Measurements from ENCODE around the gene DUS1L.

Gene DUS1L

DNA sequence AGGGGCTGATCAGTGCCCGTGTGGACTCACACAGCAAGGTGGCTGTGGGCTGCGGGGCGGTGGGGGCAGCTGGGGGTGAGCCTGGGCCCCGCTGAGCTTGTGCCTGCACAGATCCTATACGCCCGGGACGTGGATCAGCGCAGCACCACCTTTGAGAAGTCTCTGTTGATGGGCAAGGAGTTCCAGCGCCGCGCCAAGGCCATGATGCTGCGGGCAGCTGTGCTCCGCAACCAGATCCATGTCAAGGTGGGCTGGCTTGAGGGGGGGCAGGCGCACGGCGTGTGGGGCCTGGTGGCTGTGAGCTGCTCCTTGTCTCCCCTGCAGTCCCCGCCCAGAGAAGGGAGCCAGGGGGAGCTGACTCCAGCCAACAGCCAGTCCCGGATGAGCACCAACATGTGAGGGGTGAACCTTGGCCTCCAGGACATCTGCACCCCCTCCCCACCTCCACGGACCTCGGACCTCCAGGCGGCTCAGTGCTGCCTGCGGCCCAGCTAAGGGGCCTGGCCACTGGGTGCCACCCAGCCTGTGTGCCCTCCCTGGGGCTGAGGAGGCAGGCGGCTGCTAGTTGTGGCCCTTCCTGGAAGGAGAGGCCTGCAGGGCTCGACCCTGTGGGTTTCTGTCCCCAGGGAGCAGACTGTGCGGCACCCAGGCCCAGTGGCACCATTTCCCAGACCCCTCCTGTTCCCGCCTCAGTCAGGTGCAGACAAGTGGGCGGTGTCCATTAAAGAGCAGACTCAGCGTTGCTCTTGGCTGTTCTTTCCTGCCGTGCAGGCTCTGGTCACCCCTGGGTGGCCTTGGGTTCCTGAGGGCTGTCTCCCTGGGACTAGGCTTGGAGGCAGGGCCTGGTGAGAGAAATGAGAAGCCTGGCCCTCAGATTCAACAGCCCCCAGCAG is 8.6 kb downstream of the DUS1L start:
- no peak for DNase-seq (ENCODE audit: low read depth in 1 of 2, low spot score in 1 of 2)

DNA sequence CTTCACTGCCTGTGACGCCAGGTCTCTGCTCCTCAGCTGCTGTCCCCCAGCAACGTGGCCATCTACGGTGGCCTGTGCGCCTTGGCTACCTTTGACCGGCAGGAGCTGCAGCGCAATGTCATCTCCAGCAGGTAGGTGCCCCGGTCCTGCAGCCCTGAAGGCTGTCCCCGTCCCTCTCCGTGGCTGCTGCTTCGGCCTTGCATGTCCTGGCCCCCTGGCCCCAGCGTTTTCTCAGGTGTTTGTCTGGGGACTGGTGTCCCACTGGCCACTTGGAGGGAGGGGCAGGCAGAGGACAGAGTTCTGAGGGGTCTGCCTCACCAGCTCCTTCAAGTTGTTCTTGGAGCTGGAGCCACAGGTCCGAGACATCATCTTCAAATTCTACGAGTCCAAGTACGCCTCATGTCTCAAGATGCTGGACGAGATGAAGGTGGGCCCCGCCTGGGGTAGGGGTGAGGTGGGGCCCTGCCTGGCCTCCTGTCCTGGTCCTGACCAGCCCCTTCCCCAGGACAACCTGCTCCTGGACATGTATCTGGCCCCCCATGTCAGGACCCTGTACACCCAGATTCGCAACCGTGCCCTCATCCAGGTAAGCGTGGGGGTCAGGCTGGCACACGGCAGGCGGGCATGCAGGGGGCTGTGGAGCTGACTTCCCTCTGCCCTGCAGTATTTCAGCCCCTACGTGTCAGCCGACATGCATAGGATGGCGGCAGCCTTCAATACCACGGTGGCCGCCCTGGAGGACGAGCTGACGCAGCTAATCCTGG is 9.5 kb downstream of the DUS1L start:
- no peak for DNase-seq (ENCODE audit: low read depth in 1 of 2, low spot score in 1 of 2)

DNA sequence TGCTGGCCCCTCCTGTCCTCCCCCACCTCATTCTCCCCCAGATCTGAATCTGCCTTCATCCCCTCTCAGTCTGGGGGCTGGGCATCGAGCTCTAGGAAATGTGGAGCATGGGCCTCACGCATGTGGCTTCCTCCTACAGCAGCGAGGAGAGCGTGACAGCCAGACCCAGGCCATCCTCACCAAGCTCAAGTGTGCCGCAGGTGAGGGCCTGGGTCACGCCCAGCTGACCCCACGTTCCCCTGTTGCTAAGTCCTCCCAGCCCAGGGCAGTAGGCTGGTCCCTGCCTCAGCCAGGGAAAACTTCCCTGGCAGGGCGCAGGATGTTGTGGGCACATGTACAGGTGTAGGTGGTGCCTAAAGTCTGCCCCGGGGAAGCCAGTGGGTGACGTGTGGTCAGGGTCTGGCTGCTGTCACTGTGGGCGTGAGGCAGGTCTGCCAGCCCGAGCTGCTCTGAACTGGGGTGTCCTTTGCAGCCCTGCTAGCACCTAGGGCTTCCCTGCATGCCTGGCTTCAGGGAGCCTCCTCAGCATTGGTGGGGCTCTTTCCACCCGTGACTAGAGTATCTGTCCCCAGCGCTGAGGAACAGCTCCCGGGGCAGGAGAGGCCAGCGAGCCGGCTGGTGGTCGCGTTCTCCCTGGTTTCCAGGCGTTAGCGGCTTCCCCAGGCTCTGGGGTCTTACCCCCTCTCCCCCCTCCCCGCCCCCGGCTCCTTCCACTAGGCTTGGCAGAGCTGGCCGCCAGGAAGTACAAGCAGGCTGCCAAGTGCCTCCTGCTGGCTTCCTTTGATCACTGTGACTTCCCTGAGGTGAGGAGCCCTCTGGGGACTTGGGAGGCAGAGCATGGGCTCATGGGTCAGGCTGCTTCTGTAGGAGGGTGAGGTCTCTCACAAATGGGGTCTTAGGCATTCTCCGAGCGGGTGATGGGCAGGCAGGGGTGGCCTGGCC is 10.3 kb downstream of the DUS1L start:
- DNase-seq (ENCODE audit: low read depth in 1 of 2, low spot score in 1 of 2) = no peak

DNA sequence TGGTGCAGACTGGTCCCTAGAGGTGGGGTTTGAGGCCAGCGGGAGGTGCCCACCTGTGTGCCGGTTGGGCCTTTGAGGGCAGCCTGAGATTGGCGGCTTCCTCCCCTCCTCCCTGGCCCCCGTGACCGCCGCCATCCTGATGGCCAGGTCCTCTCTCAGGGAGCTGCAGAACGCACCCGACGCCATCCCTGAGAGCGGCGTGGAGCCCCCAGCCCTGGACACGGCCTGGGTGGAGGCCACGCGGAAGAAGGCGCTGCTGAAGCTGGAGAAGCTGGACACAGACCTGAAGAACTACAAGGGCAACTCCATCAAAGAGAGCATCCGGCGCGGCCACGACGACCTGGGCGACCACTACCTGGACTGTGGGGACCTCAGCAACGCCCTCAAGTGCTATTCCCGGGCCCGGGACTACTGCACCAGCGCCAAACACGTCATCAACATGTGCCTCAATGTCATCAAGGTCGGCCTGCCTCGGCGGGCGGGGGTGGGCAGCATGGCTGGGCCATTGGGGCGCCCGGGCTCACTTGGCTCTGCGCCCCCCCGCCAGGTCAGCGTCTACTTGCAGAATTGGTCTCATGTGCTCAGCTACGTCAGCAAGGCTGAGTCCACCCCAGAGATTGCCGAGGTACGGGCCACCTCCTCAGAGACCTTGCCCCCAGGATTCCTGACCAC is 11.1 kb downstream of the DUS1L start:
- DNase-seq (ENCODE audit: low read depth in 1 of 2, low spot score in 1 of 2) = no peak

DNA sequence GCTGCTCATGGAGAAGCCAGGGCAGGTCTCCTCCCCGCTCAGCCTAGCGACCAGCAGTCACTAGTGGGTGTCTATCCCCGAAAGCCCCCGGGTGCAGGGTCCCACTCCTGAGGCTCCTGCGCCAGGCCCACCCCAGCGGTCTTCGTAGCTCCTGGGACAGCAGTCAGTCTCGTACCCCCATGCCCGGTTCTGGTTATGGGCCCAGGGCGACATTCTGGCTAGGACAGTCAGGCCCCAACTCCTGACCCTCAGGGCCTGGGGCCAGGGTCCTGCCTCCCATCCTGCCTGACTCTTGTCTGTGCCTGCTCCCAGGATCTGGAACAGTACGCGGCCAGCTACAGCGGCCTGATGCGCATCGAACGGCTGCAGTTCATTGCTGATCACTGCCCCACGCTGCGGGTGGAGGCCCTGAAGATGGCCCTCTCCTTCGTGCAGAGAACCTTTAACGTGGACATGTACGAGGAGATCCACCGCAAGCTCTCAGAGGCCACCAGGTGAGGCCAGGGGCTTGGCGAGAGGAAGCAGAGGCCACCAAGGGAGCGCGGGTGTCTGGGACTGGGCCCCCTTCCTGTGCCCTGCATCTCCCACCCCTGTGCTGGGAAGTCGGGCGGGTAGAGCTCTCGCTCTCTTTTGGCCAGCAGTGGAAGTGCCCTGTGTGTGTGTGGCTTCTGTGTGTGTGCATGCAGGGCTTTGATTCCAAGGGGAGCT is 11.9 kb downstream of the DUS1L start:
- no peak for DNase-seq (ENCODE audit: low read depth in 1 of 2, low spot score in 1 of 2)

DNA sequence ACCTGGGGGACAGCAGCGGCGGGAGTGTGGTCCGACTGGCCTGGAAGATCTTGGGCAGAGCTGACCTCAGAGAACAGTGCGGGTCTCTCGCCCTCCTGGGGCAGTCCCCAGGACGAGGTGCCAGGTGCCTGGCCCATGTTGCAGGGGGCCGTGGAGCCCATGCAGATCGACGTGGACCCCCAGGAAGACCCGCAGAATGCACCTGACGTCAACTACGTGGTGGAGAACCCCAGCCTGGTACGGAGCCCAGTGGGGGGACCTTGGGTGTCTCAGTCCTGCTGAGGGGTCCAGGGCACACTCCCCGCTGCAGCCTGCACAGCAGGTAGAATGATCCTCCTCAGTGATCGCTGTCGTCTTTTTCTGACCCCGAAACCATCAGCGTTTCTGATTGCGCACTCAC is 12.5 kb downstream of the DUS1L start:
- DNase-seq (ENCODE audit: low read depth in 1 of 2, low spot score in 1 of 2) = no peak

DNA sequence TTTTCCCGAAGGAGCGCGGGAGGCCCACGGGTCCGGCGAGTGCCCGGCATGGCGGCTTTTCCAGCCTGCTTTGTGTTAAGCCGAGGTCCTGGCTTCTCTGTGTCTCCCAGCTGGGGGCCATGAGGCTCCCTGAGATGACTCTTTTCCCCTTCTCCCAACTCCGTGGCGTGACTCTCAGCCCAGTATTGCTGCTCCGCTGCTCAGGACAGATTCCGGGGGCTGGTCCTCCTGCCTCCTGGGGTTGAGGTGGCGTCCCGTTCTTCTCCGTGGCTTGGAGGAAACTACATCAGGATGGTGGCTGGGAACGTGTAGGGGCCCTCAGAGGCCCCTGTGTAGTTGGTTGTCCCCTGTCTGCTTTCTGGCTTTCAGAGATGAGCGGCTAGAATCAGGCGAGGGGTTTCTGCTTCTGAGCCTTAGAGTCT is 13.0 kb downstream of the DUS1L start:
- DNase-seq (ENCODE audit: low read depth in 1 of 2, low spot score in 1 of 2) = no peak

DNA sequence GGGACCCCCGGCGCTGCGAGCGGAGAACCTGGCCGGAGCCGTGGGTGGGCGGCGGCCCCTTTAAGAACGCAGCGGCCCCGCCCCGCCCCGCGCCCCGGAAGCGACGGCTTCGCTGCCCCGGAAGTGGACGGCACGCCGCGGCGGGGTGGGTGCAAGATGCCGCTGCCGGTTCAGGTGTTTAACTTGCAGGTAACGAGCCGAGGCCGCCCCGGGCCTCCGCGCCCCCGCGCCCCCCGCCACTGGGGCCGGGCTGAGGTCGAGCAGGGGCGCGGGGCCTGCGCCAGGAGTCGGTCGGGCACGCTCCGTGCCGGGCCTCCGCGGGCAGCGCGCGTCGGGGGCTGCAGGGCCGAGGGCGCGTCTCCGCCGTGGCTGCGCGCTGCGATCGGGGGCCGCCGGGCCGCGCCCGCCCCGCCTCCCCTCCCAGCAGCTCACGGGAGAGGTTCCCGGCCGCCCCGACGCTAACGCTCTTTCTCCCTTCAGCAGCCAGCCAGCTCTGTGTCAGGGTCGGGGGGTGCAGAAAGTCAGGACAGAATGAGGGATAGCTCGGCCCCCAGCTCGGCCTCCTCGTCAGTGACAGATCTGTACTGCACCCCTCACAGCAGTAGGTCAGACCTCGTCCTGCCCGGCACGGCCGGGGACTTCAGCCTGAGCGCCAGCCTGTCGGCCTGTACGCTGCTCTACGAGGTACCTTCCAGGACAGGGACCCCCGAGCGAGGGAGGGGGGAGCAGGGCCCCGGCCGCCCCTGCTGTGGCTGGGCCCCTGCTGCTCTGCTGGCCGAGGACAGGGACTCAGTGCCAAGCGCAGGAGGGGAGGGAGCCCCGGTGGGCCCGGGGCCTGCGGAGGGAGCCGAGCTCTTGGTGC is 13.6 kb downstream of the DUS1L start, which contains the start of the genes GPS1 and RFNG:
Gene GPS1 (plus strand): TSS at position 123 of the 862 bp plus-strand sequence. CDS start 34 bp downstream, at position 157.
Gene RFNG (minus strand): TSS at position 36 of the 862 bp plus-strand sequence. CDS start 45 bp downstream, outside the sequence.
- peak; percentile 70 to 80 for DNase-seq (ENCODE audit: low read depth in 1 of 2, low spot score in 1 of 2)

DNA sequence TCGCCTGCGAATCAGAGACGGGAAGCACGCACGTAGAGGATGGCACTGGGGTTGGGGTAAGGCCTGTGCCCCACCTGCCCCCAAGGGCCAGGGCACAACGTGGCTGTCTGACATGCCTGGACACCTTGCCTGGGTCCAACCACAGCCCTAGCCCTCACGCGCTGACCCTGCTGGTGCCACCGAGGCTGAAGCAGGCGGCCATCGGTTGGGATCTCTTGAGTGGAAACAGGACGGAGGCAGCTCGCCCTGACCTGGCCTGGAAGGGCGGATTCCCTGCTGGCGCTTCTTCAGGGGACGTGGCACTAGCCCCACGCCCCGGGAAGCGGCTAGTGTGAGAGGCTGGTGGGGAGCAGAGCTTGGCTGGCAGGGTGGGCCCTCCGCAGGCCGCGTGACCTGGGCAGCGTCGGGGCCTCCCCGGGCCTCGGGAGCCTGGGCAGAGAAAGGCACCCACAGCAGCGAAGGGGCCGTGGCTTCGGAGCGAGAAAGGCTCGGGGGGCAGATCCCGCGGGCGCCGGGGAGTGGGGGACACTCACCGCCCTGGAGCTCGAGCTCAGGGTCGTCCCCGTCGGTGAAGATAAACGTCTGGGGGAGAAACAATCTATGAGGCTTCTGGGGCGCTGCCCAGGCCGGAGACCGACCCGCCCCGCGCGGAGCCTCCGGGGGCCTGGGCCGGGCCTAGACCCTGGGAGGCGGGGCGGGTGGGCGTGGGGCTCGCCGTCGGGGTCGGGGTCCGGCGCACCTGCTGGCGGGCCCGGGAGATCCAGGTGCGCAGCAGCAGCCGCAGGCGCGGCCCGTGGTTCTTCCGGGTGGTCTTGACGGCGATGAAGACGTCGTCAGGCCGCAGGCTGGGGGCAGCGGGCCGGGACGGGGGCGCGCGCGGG is 14.6 kb downstream of the DUS1L start:
- no peak for DNase-seq (ENCODE audit: low read depth in 1 of 2, low spot score in 1 of 2)

DNA sequence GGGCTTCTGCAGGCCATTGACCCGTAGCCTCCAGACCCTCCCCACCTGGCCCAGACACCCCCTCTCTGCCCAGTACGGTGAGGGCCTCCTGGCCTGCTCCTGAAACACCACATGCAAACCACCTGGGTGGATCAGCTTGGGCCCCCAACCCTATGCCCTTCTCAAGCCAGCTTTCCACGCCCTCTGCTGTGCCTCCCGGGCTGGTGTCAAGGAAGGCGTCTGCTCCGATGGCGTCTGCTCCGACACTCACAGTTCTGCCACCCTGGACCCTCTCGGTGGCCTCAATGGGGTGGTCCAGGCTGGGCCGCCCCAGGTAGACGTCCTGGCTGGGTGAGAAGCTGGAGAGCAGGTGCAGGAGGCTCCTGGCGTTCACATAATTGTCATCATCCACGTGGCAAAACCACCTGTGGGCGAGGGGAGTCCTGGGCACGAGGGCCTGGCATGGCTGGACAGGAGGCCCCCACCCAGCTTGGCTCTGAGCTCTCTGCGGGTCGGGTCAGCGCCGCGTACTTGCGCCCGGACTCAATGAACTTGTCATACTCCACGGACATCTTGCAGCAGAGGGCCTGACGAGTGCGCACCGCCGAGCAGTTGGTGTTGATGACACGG is 15.3 kb downstream of the DUS1L start:
- DNase-seq (ENCODE audit: low read depth in 1 of 2, low spot score in 1 of 2) = no peak

DNA sequence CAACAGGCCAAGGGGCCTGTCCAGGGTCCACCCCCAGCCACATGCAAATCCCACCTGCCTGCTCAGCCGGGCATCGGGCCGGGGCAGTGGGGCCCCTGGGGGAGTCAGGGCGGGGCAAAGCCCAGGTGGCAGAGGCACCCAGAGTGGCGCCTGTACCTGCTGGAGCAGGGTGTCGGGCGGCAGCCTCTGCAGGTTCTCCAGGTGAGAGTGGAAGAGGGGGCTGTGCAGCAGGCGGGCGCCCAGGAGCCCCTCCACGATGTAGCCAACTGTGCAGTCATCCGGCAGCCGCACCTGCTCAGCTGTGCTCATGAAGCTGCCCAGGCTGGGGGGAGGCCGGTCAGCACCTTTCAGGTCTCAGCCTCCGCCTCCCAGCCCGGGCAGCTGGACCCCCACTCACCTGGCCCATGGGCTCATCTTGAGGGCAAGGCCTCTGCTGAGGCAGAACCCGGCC is 16.1 kb downstream of the DUS1L start:
- no peak for DNase-seq (ENCODE audit: low read depth in 1 of 2, low spot score in 1 of 2)

DNA sequence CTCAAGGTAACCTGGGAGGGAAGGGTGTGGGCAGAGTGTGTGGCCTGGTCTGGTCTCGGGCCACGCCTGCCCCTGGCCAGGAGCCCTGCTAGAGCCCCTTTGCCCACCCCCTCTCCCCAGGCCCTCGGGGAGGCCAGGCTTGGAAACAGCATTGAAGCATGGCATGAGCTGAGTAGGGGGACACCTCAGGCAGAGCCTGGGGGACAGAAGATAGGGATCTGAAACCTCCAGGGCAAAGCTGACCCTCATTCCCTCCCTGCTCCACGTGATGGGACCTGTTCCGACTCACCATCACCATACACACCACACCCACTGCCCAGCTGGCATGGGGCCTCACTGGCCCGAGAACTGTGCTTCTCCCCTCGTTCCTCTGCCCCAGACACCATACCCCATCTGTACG is 16.5 kb downstream of the DUS1L start:
- no peak for DNase-seq (ENCODE audit: low read depth in 1 of 2, low spot score in 1 of 2)

DNA sequence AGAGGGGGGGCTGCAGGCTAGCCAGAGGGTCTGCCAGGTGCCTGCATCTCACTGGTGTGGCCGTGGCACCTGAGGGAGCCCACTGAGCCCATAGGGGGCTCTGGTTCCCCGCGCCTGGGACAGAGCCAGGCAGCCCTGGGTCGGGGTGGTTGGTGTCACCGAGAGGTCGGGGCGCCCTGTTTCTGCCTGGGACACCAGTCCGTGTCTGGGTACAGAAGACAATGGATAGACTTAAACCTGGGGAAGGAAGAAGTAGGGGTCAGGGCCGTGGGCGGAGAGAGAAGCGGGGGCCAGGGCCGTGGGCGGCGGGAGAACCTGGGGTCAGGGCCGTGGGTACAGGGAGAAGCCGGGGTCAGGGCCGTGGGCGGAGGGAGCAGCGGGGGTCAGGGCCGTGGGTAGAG is 17.0 kb downstream of the DUS1L start:
- no peak for DNase-seq (ENCODE audit: low read depth in 1 of 2, low spot score in 1 of 2)

DNA sequence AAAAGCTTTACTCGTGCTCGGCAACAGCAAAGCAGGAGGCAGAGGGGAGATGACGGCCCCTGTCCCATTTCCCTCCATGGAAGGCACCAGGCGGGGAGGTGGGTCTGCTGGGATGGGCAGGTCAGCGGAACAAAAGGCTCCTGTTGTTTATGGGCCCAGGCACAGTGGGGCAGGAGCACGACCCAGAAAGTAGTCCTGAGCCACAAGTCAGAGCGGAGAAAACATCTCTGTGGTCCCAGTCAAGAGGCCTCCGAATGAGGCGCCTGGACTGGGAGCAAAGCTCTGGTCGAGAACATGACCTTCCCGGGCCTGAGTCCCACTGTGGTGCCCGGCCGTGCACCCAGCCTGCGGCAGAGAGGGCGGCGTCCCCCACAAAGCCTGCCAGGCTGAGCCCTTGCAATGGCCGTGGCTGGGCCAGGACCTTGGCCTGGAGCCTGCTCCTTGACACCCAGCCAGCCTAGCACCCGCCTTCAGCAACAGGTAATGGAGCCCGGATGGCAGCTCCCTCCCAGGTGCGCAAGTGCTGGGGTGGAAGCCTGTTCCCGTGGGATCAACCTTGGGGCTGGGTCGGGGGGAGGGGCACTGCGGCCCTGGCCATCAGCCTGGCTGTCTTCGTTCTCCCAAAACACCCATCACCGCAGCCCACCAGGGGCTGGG is 17.6 kb downstream of the DUS1L start:
- DNase-seq (ENCODE audit: low read depth in 1 of 2, low spot score in 1 of 2) = no peak

DNA sequence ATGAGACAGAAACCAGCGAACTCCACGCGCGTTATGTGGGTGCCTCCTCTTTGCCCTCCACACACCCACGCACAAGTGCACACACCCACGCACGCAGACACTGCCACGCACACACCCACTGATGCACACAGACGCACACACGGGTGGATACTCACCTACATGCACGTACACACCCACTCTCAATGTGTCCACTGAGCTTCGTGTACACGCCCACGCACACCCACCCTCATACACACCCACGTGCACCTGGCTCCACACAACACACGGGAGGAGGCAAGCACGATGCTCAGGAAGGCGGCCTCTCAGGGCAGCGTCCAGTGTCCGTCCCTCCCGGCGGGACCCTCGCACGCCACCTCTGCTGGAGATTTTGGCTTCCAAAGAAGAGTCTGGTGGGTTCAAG is 18.2 kb downstream of the DUS1L start:
- DNase-seq (ENCODE audit: low read depth in 1 of 2, low spot score in 1 of 2) = no peak

DNA sequence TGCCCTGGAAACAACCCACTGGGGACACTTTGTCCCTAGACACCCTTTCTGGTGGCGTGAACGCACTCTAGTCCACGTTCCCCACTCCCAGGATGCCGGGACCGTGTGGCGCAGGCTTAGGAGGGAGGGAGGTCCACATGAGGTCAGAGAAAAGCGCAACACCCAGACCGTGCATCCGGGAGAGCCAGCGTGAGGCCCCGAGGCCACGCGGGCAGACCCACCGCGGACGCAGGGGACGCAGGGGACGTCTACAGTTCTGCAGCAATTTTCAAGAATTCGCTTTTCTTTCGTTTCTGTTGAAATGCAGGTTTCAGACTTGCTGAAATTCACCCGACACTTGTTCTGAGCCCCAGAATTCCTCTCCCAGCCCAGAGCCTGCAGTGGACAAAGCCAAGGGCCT is 18.7 kb downstream of the DUS1L start:
- no peak for DNase-seq (ENCODE audit: low read depth in 1 of 2, low spot score in 1 of 2)

DNA sequence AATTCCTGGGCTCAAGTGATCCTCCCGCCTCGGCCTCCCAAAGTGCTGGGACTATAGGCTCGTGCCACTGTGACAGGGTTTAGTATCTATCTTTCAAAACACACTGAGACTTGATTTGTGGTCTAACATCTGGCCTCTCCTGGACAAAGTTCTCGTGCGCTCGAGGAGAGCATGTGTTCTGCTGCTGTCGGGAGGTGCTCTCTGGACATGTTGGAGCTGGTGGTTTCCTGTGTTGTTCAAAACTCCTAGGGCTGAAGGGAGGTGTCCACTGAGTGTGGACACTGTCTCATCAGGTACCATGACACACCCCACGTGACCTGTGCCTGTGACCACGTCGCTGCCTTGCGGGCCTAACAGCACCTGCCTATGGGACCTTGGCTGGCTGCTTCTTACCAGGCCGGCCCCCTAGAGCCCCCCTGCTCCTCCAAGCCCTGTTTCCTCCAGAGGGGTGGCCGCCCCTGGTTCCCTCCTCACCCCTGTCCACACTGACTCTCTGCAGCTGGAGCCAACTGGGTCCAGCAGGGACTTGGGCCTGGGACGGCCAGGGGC is 19.6 kb downstream of the DUS1L start:
- no peak for DNase-seq (ENCODE audit: low read depth in 1 of 2, low spot score in 1 of 2)
